HepG2 (cell line): Measurements from ENCODE around the gene CMIP. TPM values are rescaled to one million over a fixed set of nuclear protein-coding genes. Genes with fewer than 3 reads are reported as not detected.

Source experiments
- ATAC-seq: fragments of 200-7000 bp; cut with Tn5 transposase; 3 replicates; pipeline ENCODE4 v1.9.1; 2020; ENCODE audit warnings: mild to moderate bottlenecking, moderate library complexity
- BruUV-seq: library from RNA; stranded (reverse); fragments of 400-500 nt; replicated peaks from 2 replicates; lab custom pipeline; 2021; lab: Mats Ljungman, UMichigan
- CTCF ChIA-PET: fragments of 300-600 bp; formaldehyde crosslinking; extraction: SDS; loops from one replicate; lab custom pipeline; 2021; ENCODE audit warnings: low total read pairs, inconsistent platforms, low intra/inter-chr PET ratio; lab: Yijun Ruan, JAX
- POLR2A ChIA-PET: fragments of 350-600 bp; sonication (Branson Sonifier 250); formaldehyde crosslinking; loops from one replicate; lab custom pipeline; 2020; ENCODE audit warnings: antibody characterized with exemption, inconsistent platforms; lab: Yijun Ruan, JAX
- DNase-seq: peaks from one replicate; pipeline ENCODE4 v3.0.0-alpha.2; 2015; ENCODE audit warnings: low spot score
- FAIRE-seq: peaks from 3 replicates; lab custom pipeline; 2011; peaks lifted over from hg19 to GRCh38; lab: Jason Lieb, UNC
- H2AFZ ChIP-seq: one replicate; pipeline ENCODE4 v1.6.1; 2011; ENCODE audit warnings: low read length, inconsistent platforms
- H3K27ac ChIP-seq: fragments of 300-600 bp; 3 replicates; pipeline ENCODE4 v1.8.0; 2011; ENCODE audit warnings: mixed run types, mild to moderate bottlenecking, mixed read lengths, low read length, inconsistent platforms; ENCODE audit not compliant: insufficient read depth; ENCODE audit errors: extremely low read length
- H3K27me3 ChIP-seq, 2 experiments: fragments of 200-600 bp in 1 of 2; 2 replicates in 1 of 2; 3 replicates in 1 of 2; pipeline versions ENCODE4 v1.6.0 to v1.8.0; 2011; ENCODE audit warnings: low read length in 2 of 2, mild to moderate bottlenecking in 2 of 2, moderate library complexity in 2 of 2, inconsistent platforms in 1 of 2; ENCODE audit not compliant: insufficient read depth in 2 of 2, control insufficient read depth in 1 of 2
- H3K36me3 ChIP-seq, 2 experiments: fragments of 200-600 bp in 1 of 2; replicated peaks in 1 of 2; 2 replicates in 1 of 2; 3 replicates in 1 of 2; pipeline versions ENCODE4 v1.5.1 to v1.8.0; 2011; ENCODE audit warnings: low read length in 2 of 2, inconsistent platforms in 1 of 2; ENCODE audit not compliant: insufficient read depth in 2 of 2, control insufficient read depth in 1 of 2
- H3K4me1 ChIP-seq: 2 replicates; pipeline ENCODE4 v1.5.1; 2012; ENCODE audit warnings: low read length, inconsistent platforms; ENCODE audit not compliant: insufficient read depth
- H3K4me2 ChIP-seq: 2 replicates; pipeline ENCODE4 v1.6.0; 2011; ENCODE audit warnings: low read depth, low read length, inconsistent platforms
- H3K4me3 ChIP-seq, 3 experiments: fragments of 200-600 bp in 1 of 3; sonication (generic), shearing (Covaris generic) in 1 of 3; replicated peaks in 1 of 3; 2 replicates each; pipeline ENCODE4 v1.5.1; 2011 to 2016; ENCODE audit warnings: low read length in 3 of 3, inconsistent platforms in 2 of 3, low read depth in 2 of 3, mild to moderate bottlenecking in 2 of 3, control low read depth in 1 of 3, mixed read lengths in 1 of 3; ENCODE audit not compliant: insufficient read depth in 1 of 3
- H3K79me2 ChIP-seq: one replicate; pipeline ENCODE4 v1.6.1; 2011; ENCODE audit warnings: low read length, inconsistent platforms; ENCODE audit not compliant: insufficient read depth
- H3K9ac ChIP-seq: 2 replicates; pipeline ENCODE4 v1.6.0; 2011; ENCODE audit warnings: mild to moderate bottlenecking, low read depth, low read length, inconsistent platforms; ENCODE audit not compliant: insufficient read depth
- H3K9me3 ChIP-seq: 2 replicates; pipeline ENCODE4 v1.5.1; 2012; ENCODE audit warnings: mild to moderate bottlenecking, low read length
- H4K20me1 ChIP-seq: 2 replicates; pipeline ENCODE4 v1.6.0; 2011; ENCODE audit warnings: inconsistent platforms, mild to moderate bottlenecking, low read length, moderate library complexity; ENCODE audit not compliant: insufficient read depth
- JUN ChIP-seq: sonication (generic); formaldehyde crosslinking; IDR thresholded peaks from 2 replicates; pipeline ENCODE4 v1.4.0; 2020; ENCODE audit warnings: mild to moderate bottlenecking, missing genetic modification reagents
- KDM4B ChIP-seq: sonication (generic); formaldehyde crosslinking; IDR thresholded peaks from 2 replicates; pipeline ENCODE4 v1.4.0; 2020; ENCODE audit warnings: missing genetic modification reagents
- LBX2 ChIP-seq: sonication (generic); formaldehyde crosslinking; IDR thresholded peaks from 2 replicates; pipeline ENCODE4 v1.5.0; 2020; ENCODE audit warnings: missing genetic modification reagents, mild to moderate bottlenecking, borderline replicate concordance
- MXD1 ChIP-seq: sonication (generic); formaldehyde crosslinking; IDR thresholded peaks from 2 replicates; pipeline ENCODE4 v1.4.0; 2020; ENCODE audit warnings: mild to moderate bottlenecking, missing genetic modification reagents
- RXRA ChIP-seq: sonication (generic); formaldehyde crosslinking; IDR thresholded peaks from 2 replicates; pipeline ENCODE4 v1.5.1; 2020; ENCODE audit warnings: missing genetic modification reagents
- SATB2 ChIP-seq: sonication (generic); formaldehyde crosslinking; IDR thresholded peaks from 2 replicates; pipeline ENCODE4 v1.5.0; 2020; ENCODE audit warnings: missing genetic modification reagents
- TFE3 ChIP-seq: IDR thresholded peaks from 2 replicates; pipeline ENCODE4 v1.6.1; 2016
- U2AF1 ChIP-seq: fragments of 200-400 bp; formaldehyde crosslinking; optimal IDR thresholded peaks from 2 replicates; pipeline ENCODE3; 2017; ENCODE audit warnings: mild to moderate bottlenecking, low read depth, low read length
- ZNF263 ChIP-seq: sonication (generic); formaldehyde crosslinking; IDR thresholded peaks from 2 replicates; pipeline ENCODE4 v1.4.0; 2020; ENCODE audit warnings: missing genetic modification reagents
- ZNF281 ChIP-seq: sonication (generic); formaldehyde crosslinking; IDR thresholded peaks from 2 replicates; pipeline ENCODE4 v1.4.0; 2020; ENCODE audit warnings: missing genetic modification reagents, borderline replicate concordance
- ZNF460 ChIP-seq: sonication (generic); formaldehyde crosslinking; IDR thresholded peaks from 2 replicates; pipeline ENCODE4 v1.5.1; 2020; ENCODE audit warnings: missing genetic modification reagents, mild to moderate bottlenecking, borderline replicate concordance
- ZNF547 ChIP-seq: sonication (generic); formaldehyde crosslinking; IDR thresholded peaks from 2 replicates; pipeline ENCODE4 v1.5.1; 2020; ENCODE audit warnings: mild to moderate bottlenecking, missing genetic modification reagents
- ZNF670 ChIP-seq: sonication (generic); formaldehyde crosslinking; IDR thresholded peaks from 2 replicates; pipeline ENCODE4 v1.8.0; 2022; ENCODE audit warnings: mild to moderate bottlenecking, missing genetic modification reagents, borderline replicate concordance
- ZNF772 ChIP-seq: sonication (generic); formaldehyde crosslinking; IDR thresholded peaks from 2 replicates; pipeline ENCODE4 v1.5.0; 2020; ENCODE audit warnings: mild to moderate bottlenecking, missing genetic modification reagents
- ZNF773 ChIP-seq: sonication (generic); formaldehyde crosslinking; IDR thresholded peaks from 2 replicates; pipeline ENCODE4 v1.4.0; 2020; ENCODE audit warnings: missing genetic modification reagents, borderline replicate concordance
- ZNF777 ChIP-seq: sonication (generic); formaldehyde crosslinking; IDR thresholded peaks from 2 replicates; pipeline ENCODE4 v1.4.0; 2020; ENCODE audit warnings: missing genetic modification reagents
- ZSCAN12 ChIP-seq: sonication (generic); formaldehyde crosslinking; IDR thresholded peaks from 2 replicates; pipeline ENCODE4 v1.9.0; 2021; ENCODE audit warnings: mild to moderate bottlenecking, missing genetic modification reagents
- WGBS: methylation state at CpG from one replicate; pipeline ENCODE4 v1.1.6; 2017; ENCODE audit warnings: low lambda C conversion rate; 5-methylcytosine and 5-hydroxymethylcytosine counted together
- in situ Hi-C: cut with HindIII; loops from 2 replicates; pipeline ENCODE4 v1.10.0; 2017; ENCODE audit warnings: low pct_unique_long_range_greater_than_20kb; ENCODE audit not compliant: extremely low pct_ligation_motif_present
- intact Hi-C: fragments of 100-400 bp; cut with micrococcal nuclease; formaldehyde crosslinking; loops from one replicate; pipeline ENCODE4 v1.10.0; 2022; ENCODE audit not compliant: unreplicated experiment
- polyA plus RNA-seq, 8 experiments: library from polyadenylated mRNA; depleted of rRNA in 3 of 8; stranded (reverse) in 7 of 8; unstranded in 1 of 8; fragments of >200 nt; fragmentation: Illumina TruSeq in 4 of 8; extraction: Trizol in 4 of 8; gene quantifications; 2 replicates each; pipeline versions ENCODE4 v1.2.1 to v1.2.3, GENCODE V29; 2011 to 2016; ENCODE audit warnings: low read depth in 4 of 8, missing spikeins in 1 of 8, mixed read lengths in 1 of 8; ENCODE audit not compliant: insufficient read depth in 1 of 8
- total RNA-seq, 5 experiments: library from RNA; depleted of rRNA; stranded (reverse); fragments of >200 nt; fragmentation: Illumina TruSeq; extraction: Trizol; gene quantifications; 2 replicates each; pipeline ENCODE4 v1.2.3, GENCODE V29; 2016; ENCODE audit warnings: low read depth in 1 of 5

Gene CMIP
- total and polyA plus RNA-seq, 2 of the 13 experiments (the other 11 are each of a cell fraction or from before 2014, with no cell fraction given) = 10.9 to 18.1 TPM

- peak overlapping the region; percentile 35 to 73 (median 52); a peak in 5 of 6 replicates for H3K4me3 ChIP-seq
- peak overlapping the region; percentile 86 for H3K4me2 ChIP-seq
- intact Hi-C loops (no loop called here), in situ Hi-C loops (loop anchor here (25.0 kb wide), 1 partner anchor 709 kb away; the partner anchor contains the start of gene ATMIN)
- peaks cover 2 to 31% of the 10 kb centered on the region in 2 experiments; a peak in 4 of 5 replicates for H3K27me3 ChIP-seq
- peak; percentile 42 for DNase-seq
- H3K9me3 ChIP-seq = no peaks in the 10 kb centered on the region
- WGBS = 28% methylated on average over 27 of the region's 33 CpGs
- no peaks in the 10 kb centered on the region for H3K36me3 ChIP-seq
- ChIA-PET POLR2A (no interaction called here), CTCF (no interaction called here)
- H3K27ac ChIP-seq = no peak overlapping the region
- BruUV-seq = no TSS peak
- H4K20me1 ChIP-seq = no peaks in the 10 kb centered on the region
- no peak overlapping the region for H3K9ac ChIP-seq
- peaks cover 12% of the 10 kb centered on the region for H3K4me1 ChIP-seq
- ATAC-seq = peak; percentile 81
- H3K79me2 ChIP-seq = no peaks in the 10 kb centered on the region
- H2AFZ ChIP-seq = peak overlapping the region; percentile 57
- peak; percentile 85 for FAIRE-seq
- no peak for TF ChIP-seq SATB2
- no peak for TF ChIP-seq MXD1
- TF ChIP-seq ZNF773 = peak; percentile 69; the same call in 1 of the 2 replicates
- TF ChIP-seq LBX2 (CRISPR knock-in tag) = no peak
- TF ChIP-seq RXRA (CRISPR knock-in tag) = peak; percentile 35; the same call in 1 of the 2 replicates
- TF ChIP-seq ZNF777 (CRISPR knock-in tag) = peak; percentile 47; the same call in 1 of the 2 replicates
- TF ChIP-seq TFE3 (CRISPR knock-in tag) = no peak
- no peak for TF ChIP-seq ZSCAN12 (CRISPR knock-in tag)
- TF ChIP-seq U2AF1 = no peak
- TF ChIP-seq ZNF460 (CRISPR knock-in tag) = no peak; the same call in 1 of the 2 replicates
- TF ChIP-seq KDM4B (CRISPR knock-in tag) = no peak
- TF ChIP-seq ZNF670 (CRISPR knock-in tag) = no peak
- no peak for TF ChIP-seq ZNF547 (CRISPR knock-in tag)
- no peak for TF ChIP-seq ZNF263
- TF ChIP-seq JUN (CRISPR knock-in tag) = no peak
- no peak for TF ChIP-seq ZNF772 (CRISPR knock-in tag)
- TF ChIP-seq ZNF281 (CRISPR knock-in tag) = no peak
Measured at GRCh38 chr16:81745704-81746558, 301.3 kb downstream of the CMIP start.
